IPS-11a (cell line): ENCODE results near the gene TMSB4X.

Experiments
- H3K4me3 ChIP-seq: one replicate; pipeline ENCODE4 v1.5.1; 2013; ENCODE audit warnings: low read depth, low read length, control low read depth

TMSB4X gene

DNA sequence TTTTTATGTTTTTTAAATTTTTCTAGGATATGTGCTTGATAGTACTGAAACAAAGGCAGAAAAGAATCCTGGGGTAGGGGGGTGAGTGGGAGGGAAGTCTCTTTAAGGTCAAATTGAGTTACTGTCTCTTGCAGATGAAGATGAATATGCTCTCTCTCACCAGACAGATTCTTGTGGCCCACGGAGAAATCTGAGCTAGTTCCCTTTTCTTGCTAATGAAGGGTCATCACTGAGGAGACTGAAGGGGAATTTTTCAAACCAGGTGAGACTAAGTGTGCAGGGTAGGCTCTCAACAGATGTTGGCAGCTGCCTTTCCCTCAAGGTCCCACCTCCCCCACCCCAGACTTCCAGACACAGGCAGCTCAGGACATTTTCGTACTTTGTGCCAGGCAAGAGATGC lies 48.0 kb downstream of the TMSB4X start:
- H3K4me3 ChIP-seq = no peak overlapping the region

DNA sequence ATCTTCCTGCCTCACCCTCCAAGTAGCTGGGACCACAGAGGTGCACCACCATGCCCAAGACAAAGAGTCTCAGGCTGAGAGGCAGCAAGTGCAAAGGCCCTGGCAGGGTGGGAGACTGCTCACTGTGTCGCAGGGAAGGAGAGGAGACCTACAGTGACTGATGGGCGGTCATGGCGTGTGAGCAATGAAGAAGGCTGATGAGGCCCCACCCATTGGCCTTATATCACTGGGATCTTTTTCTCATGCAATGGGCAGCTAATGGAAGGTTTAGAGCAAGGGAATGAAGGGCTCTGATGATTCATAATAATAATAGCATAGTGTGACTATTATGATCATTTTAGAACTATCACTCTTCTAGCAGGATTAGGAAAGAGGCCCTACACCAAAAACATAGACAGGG lies 48.7 kb downstream of the TMSB4X start:
- no peak overlapping the region for H3K4me3 ChIP-seq

DNA sequence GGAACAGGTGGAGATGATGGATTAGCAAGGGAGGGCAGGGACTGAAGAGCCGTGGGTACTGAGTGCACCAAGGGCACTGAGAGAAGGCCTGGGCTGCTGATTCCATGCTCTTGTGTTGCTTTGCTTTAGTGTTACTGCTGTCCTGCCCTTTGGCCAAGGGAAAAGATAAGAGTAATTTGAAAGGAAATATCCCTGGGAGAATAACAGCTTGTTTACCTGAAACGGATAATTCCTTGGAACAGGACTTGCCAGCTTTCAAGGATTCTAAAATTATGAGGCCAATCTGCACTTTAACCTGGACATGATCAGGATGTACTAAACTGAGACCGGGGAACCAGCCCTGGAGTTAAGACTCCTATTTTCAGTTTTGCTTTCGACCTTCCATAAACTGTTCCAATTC lies 49.1 kb downstream of the TMSB4X start:
- H3K4me3 ChIP-seq = no peak overlapping the region

DNA sequence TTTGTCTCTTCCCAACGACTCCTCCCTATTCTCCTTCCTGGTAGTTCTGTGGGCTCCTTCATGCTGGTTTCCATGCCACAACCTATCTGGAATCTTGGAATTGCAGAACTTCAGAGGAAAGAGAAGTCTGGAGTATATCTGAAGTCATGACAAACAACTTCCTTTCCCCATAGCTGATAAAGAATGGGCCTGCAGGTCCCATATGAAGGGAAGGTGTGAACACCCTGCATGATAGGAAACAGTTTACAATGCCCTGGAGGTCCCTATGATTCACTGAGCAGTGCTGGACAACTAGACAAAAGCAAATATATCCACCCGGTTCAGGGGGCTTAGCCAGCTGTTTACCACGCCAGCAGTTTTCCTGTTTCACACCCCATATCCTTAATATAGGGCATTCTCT lies 50.1 kb downstream of the TMSB4X start:
- no peak overlapping the region for H3K4me3 ChIP-seq
